Measurements from ENCODE around the gene NTM. TPM values are rescaled to one million over a fixed set of nuclear protein-coding genes. Genes with fewer than 3 reads are reported as not detected.

NTM gene
- total RNA-seq, 4 donors from 2014 or later, result 1.4 to 5.7 TPM; not detected in 2

DNA sequence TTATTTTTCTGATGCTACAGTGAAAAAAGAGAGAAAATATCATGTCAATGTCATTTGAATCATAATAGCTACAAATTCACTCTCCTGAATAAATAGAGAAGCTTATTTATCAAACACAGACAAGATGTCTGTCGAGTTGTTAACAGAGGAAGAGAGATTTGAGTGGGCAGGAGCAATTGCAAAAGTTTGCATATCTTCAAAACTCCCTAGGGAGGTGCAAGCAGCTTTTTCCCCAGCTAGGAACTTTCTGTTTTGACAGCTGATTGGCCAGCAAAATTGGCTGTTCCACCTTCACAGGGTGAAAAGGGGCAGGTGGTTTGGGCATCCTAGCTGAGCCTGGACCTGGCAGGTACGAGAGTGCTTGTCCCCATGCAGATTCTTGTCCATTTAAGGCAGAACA, 98.2 kb downstream of the NTM start:
- DNase-seq, result no peak
- H3K9me3 ChIP-seq, result no peaks in the 10 kb centered on the region
- intact Hi-C loops (cut with DNase I; ENCODE audit: low total_unique reads), result no loop called here

GRCh38 chr11:131470216-131470925, 100.0 kb downstream of the NTM start:
- no peak overlapping the region for H3K4me3 ChIP-seq
- TF ChIP-seq POLR2A (IDR thresholded peaks at IDR 0.05) (no peak), CTCF (IDR thresholded peaks at IDR 0.05) (no peak)

More for the DNA sequence above, 98.2 kb downstream of the NTM start:
- Histone ChIP-seq H3K4me3 (no peak overlapping the region), H3K27me3 (no peaks in the 10 kb centered on the region), H3K27ac (no peak overlapping the region), H3K36me3 (no peaks in the 10 kb centered on the region), H3K4me1 (no peaks in the 10 kb centered on the region)
- TF ChIP-seq CTCF (IDR thresholded peaks at IDR 0.05) (no peak), POLR2A (IDR thresholded peaks at IDR 0.05) (no peak)

GRCh38 chr11:131471976-131472375, 101.6 kb downstream of the NTM start:
- DNase-seq, result no peak
- no peaks in the 10 kb centered on the region for H3K4me1 ChIP-seq
- H3K4me3 ChIP-seq, result no peak overlapping the region
- intact Hi-C loops (cut with DNase I; ENCODE audit: low total_unique reads), result no loop called here
- H3K9me3 ChIP-seq, result no peaks in the 10 kb centered on the region
- no peaks in the 10 kb centered on the region for H3K27me3 ChIP-seq
- H3K27ac ChIP-seq, result no peak overlapping the region
- no peaks in the 10 kb centered on the region for H3K36me3 ChIP-seq
- no peak for TF ChIP-seq POLR2A (IDR thresholded peaks at IDR 0.05)
- no peak for TF ChIP-seq CTCF (IDR thresholded peaks at IDR 0.05)

More at GRCh38 chr11:131470216-131470925, 100.0 kb downstream of the NTM start:
- Histone ChIP-seq H3K27me3 (no peaks in the 10 kb centered on the region), H3K4me1 (no peaks in the 10 kb centered on the region), H3K36me3 (no peaks in the 10 kb centered on the region), H3K27ac (no peak overlapping the region), H3K9me3 (no peaks in the 10 kb centered on the region)
- intact Hi-C loops (cut with DNase I; ENCODE audit: low total_unique reads), result no loop called here
- DNase-seq, result no peak

- Histone ChIP-seq H3K27ac (no peak overlapping the region), H3K4me1 (no peaks in the 10 kb centered on the region), H3K4me3 (no peak overlapping the region), H3K27me3 (no peaks in the 10 kb centered on the region), H3K36me3 (no peaks in the 10 kb centered on the region), H3K9me3 (no peaks in the 10 kb centered on the region)
- TF ChIP-seq CTCF (IDR thresholded peaks at IDR 0.05) (no peak), POLR2A (IDR thresholded peaks at IDR 0.05) (no peak)
- intact Hi-C loops (cut with DNase I; ENCODE audit: low total_unique reads), result no loop called here
- DNase-seq, result no peak
These were observed 104.5 kb downstream of the NTM start for GRCh38 chr11:131474947-131475346.

- intact Hi-C loops (cut with DNase I; ENCODE audit: low total_unique reads), result no loop called here
- Histone ChIP-seq H3K36me3 (no peaks in the 10 kb centered on the region), H3K27me3 (no peaks in the 10 kb centered on the region), H3K27ac (no peak overlapping the region), H3K4me1 (no peaks in the 10 kb centered on the region), H3K9me3 (no peaks in the 10 kb centered on the region), H3K4me3 (no peak overlapping the region)
- no peak for TF ChIP-seq CTCF (IDR thresholded peaks at IDR 0.05)
- TF ChIP-seq POLR2A (IDR thresholded peaks at IDR 0.05), result no peak
- DNase-seq, result no peak
These were observed 105.9 kb downstream of the NTM start for GRCh38 chr11:131476266-131476665.

All from uterus (tissue), 4 donors.